Sigmoid colon (tissue), 4 donors: ENCODE data around the gene KCND3.

Experiments
- CTCF ChIP-seq, 4 experiments: fragments of 450-650 bp in 3 of 4; fragments of 200-600 bp in 1 of 4; IDR thresholded peaks; one replicate each; pipeline ENCODE4 v1.5.1; 2016 to 2019; ENCODE audit warnings: antibody characterized with exemption in 4 of 4, mild to moderate bottlenecking in 3 of 4, moderate library complexity in 2 of 4
- EP300 ChIP-seq, 4 donors: sonication (generic); formaldehyde crosslinking; IDR thresholded peaks; one replicate each; pipeline ENCODE4 v1.6.1; 2017; ENCODE audit warnings: antibody characterized with exemption in 4 of 4
- POLR2A ChIP-seq, 2 donors: fragments of 450-650 bp; IDR thresholded peaks; one replicate each; pipeline ENCODE4 v1.6.1; 2016; ENCODE audit warnings: antibody characterized with exemption in 2 of 2, mild to moderate bottlenecking in 2 of 2, moderate library complexity in 2 of 2
- POLR2AphosphoS5 ChIP-seq, 4 donors: sonication (generic); formaldehyde crosslinking; IDR thresholded peaks; one replicate each; pipeline ENCODE4 v1.6.1; 2017; ENCODE audit warnings: antibody characterized with exemption in 4 of 4

- no peak for TF ChIP-seq POLR2AphosphoS5 (IDR thresholded peaks at IDR 0.05)
- no peak for TF ChIP-seq CTCF (IDR thresholded peaks at IDR 0.05)
- TF ChIP-seq POLR2A (IDR thresholded peaks at IDR 0.05), result no peak
- no peak for TF ChIP-seq EP300 (IDR thresholded peaks at IDR 0.05)
Measured at GRCh38 chr1:111938536-111938935, 50.9 kb downstream of the KCND3 start.
